Anterior cingulate cortex (tissue), 58 donors: ENCODE results near the gene TMEM176B.
A peak's percentile ranks its signal among the peaks of the same experiment; 100 is the strongest.

Experiments
- DNase-seq, 58 donors: peaks; one replicate each; lab custom pipeline; 2025; lab: John Stamatoyannopoulos, UW

TMEM176B gene

DNA sequence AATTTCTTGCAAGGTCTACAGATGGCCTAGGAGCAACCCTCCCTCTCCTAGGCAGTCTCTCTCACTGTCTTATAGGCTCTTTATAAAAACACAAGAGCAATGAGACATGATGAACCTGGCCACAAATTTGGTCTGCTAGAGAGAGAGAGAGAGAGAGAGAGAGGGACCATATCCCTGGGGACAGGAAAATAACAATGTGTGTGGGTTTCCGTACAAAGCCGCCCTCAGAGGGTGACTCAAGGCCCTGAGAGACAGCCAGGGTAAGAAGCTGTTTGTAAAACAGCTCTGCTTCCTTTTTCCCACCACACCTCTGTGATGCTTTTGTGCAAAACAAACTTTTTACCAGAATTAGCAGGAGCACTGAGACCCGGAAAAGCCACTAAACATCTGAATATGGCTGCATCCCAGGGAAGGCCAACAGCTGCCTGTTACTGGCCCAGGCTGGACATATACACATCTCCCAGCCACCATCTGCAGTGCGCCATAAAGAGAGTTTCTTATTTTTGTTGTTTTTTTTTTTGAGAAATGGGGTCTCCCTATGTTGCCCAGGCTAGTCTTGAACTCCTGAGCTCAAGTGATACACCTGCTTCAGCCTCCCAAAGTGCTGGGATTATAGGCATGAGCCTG lies 44.6 kb downstream of the TMEM176B start:
- DNase-seq: no peak

DNA sequence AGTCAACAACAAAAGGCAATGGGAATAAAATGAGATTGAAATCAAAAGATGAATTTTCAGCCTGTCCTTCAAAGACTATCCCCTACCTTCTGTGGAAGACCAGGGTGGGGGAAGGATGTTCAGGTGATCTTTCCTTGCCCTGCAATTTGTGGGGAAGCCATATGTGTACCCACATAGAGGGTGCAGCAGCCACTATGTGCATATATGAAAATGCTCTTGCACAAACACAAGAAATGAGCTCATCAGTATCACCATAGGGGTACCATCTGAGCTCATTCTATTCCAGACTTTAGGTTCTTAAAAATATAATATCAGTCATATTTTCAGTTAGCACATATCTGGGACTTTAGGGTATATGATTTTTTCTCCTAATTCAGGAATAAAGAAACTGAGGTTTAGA lies 45.2 kb downstream of the TMEM176B start:
- no peak for DNase-seq

DNA sequence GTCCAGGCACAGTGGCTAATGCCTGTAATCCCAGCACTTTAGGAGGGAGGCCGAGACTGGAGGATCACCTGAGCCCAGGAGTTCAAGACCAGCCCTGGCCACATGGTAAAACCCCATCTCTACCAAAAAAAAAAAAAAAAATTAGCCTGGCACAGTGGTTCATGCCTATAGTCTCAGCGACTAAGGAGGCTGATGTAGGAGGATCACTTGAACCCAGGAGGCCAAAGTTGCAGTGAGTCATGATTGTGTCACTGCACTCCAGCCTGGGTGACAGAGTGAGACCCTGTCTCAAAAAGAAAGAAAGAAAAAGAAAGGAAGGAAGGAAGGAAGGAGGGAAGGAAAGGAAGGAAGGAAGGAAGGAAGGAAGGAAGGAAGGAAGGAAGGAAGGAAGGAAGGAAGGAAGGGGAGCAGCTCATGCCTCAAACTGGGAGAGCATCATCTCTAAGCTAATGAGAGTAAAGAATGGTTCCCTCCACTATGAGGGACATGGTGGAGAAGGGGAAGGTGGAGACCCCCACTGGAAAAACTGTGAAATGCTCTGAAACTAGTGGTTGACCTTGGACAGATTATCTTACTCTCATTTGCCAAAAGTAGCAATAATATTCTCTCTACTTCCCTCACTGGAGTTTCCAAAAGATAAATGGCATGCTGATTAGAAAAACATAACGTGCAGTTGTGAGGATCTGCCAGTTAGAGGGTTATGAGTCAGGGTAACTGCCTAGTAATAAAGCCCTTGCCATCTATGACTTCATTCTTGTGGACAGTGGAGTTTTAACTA lies 46.1 kb downstream of the TMEM176B start:
- DNase-seq: no peak

DNA sequence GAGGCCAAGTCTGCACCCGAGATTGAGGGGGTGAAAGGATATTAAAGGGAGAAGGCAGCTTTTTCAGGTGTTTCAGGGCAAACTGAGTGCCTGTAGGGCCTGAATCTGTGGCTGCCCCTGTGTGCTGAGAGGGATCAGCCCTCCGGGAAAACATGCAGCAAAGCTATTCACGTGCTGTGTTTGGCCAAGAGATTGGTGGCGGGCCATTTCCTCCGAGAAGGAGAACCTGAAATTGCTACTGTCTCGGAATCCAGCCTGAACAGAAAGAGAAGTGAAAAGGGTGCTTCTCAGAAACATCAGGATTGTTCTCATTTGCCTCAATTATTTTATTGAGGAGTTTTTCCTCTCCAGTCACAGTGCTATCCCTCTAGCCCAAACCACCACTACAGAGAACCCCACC lies 46.9 kb downstream of the TMEM176B start:
- peak in 4 of 58 donors; percentile 9 to 30 (median 20) for DNase-seq

DNA sequence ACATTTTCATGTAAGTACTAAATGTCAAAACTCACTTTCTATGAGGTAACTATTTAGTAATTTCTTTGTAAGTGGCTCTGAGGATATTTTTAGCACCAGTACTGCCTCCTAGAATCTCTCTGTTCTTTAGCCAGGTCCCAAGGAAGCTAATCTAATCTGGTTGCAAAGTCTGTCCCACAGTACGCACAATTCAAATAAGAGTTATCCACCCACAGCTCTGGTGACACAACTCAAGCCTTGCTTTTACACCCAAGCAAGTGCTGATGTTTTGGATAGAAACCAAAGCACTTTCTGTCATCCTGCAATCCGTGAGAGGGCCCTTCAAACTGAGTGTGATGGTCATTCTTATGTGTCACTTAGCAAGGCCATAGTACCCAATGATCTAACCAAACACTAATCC lies 48.5 kb downstream of the TMEM176B start:
- no peak for DNase-seq

DNA sequence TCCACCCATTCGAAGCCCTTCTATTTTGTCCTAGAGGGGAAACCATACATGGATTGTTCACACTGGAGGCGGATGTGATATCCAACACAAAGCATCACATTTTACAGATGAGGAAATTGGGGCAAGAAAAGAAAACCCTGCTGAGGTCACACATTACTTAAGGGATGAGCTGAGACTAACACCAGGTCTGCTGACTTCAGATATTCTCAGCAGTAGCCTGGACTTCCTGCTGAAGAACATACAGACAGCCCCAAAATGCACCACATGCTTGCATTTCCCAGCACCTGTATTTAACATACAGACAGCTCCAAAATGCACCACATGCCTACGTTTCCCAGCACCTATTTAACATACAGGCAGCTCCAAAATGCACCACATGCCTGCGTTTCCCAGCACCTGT lies 51.8 kb downstream of the TMEM176B start:
- no peak for DNase-seq

DNA sequence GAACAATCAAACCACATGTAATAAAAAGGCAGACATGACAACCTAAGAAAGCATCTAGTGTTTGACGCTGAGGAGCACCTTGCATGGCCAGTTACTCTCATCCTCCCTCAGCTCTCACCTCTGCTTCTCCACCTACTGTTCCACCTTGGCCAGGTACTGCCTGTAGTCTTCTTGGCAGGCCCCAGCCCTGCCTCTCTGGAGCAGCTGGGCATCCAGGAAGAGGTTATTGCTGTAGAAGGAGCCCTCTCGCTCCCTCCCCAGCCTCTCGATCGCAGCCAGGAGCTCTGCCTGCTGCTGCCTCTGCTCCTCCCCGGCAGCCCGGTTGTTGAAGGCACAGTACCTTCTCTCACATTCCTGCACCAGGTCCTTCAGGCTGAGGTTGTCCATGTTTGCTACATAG lies 53.2 kb downstream of the TMEM176B start:
- no peak for DNase-seq

DNA sequence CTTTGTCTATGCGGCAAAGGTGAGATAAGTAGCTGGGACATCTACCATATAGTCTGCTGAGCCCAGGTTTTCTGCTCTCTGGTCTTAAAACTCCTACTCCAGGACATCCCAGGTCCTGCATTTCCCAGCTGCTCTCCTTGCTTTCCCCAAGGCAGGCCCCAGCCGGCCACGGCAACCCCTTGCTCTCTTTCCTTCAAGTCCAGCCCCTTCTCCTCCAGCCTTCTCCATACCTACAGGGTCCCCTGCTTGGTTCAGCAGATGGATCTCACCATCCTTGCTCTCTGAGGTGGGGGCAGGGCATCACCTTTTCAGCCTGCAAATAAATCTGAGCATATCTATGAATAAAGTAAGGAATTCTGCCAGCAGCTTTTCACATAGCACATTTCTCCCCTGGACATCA lies 54.3 kb downstream of the TMEM176B start:
- DNase-seq: no peak

DNA sequence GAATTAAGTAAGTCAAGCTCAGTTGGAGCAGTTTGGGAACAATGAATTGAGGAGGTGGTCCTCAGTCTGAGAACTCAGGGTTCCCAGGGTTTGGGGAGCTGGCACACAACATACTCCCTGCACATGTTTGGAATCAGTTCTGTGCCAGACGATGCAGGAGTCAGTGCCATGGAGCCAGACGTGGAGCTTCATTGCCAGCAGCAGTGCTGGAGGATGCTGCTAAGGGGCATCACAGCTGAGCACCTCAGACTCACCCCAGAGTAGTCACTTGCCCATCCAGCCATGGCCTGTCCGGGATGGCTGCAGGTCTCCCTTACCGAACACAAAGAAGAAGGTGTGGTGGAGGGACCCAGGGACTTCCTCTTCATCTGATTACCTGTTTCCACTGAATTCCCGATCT lies 55.1 kb downstream of the TMEM176B start:
- DNase-seq: no peak

DNA sequence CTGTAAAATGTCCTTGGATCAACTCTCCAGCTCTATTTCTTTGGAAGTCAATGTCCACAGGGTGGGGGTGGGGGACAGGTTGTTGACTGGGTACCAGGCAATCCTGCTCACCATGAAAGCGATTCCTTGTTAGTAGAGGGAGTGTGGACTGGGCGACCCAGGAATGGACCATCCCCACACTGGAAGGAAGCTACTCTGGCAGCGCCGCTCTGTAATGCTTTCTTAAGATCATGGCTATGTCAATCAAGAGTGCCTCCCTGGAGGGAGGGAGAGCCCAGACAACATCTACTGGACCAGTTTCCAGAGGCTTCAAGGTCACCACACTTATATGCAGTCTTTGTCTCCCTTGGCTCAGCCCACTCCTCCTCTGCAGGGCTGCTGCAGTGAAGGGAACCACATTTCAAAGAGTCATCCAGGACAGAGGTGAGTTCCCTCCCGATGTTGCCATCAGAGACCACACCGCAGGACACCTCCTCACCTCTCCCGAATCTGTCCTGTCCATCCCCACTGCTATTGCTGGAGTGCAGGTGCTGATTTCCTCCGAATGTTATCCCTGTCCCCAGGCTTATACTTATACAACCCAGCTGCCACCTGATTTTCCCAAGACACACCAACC lies 56.0 kb downstream of the TMEM176B start:
- no peak for DNase-seq

DNA sequence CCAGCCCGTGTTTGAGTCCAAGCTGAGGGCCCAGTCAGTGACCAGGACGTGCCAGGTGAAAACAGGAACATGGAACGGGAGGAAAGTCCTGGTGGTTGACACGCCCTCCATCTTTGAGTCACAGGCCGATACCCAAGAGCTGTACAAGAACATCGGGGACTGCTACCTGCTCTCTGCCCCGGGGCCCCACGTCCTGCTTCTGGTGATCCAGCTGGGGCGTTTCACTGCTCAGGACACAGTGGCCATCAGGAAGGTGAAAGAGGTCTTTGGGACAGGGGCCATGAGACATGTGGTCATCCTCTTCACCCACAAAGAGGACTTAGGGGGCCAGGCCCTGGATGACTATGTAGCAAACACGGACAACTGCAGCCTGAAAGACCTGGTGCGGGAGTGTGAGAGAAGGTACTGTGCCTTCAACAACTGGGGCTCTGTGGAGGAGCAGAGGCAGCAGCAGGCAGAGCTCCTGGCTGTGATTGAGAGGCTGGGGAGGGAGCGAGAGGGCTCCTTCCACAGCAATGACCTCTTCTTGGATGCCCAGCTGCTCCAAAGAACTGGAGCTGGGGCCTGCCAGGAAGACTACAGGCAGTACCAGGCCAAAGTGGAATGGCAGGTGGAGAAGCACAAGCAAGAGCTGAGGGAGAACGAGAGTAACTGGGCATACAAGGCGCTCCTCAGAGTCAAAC lies 57.7 kb downstream of the TMEM176B start:
- DNase-seq: no peak
